PC-9 (cell line): Measurements from ENCODE around the gene PRR5L. TPM values are rescaled to one million over a fixed set of nuclear protein-coding genes. Genes with fewer than 3 reads are reported as not detected.

ENCODE experiments used
- BruUV-seq: library from RNA; stranded (reverse); fragments of 400-500 nt; replicated peaks from 2 replicates; lab custom pipeline; 2021; lab: Mats Ljungman, UMichigan
- CTCF ChIA-PET: fragments of 300-600 bp; sonication (Branson Sonifier 250); formaldehyde crosslinking; loops from one replicate; lab custom pipeline; 2022; ENCODE audit warnings: antibody characterized with exemption; lab: Charles Lee
- POLR2A ChIA-PET: fragments of 300-600 bp; sonication (Branson Sonifier 250); formaldehyde crosslinking; loops from one replicate; lab custom pipeline; 2022; ENCODE audit warnings: antibody characterized with exemption; ENCODE audit not compliant: unreplicated experiment; lab: Charles Lee
- DNase-seq, 2 experiments: peaks; one replicate each; pipeline versions ENCODE4 v3.0.0 to v3.0.0-alpha.2; 2015 to 2022; ENCODE audit warnings: mixed read lengths in 1 of 2
- H2AFZ ChIP-seq: fragments of 200-600 bp; sonication (generic); 2 replicates; pipeline ENCODE4 v1.8.1; 2017; ENCODE audit warnings: antibody characterized with exemption
- H3F3A ChIP-seq: fragments of 200-600 bp; sonication (generic); 2 replicates; pipeline ENCODE4 v1.8.1; 2017; ENCODE audit warnings: antibody characterized with exemption, mild to moderate bottlenecking, low read depth; ENCODE audit not compliant: insufficient read depth
- H3K27ac ChIP-seq: fragments of 200-600 bp; sonication (generic); 2 replicates; pipeline ENCODE4 v1.6.1; 2016; ENCODE audit warnings: mixed run types
- H3K27me3 ChIP-seq: fragments of 200-600 bp; sonication (generic); 2 replicates; pipeline ENCODE4 v1.6.1; 2016; ENCODE audit warnings: low read depth, mixed run types; ENCODE audit not compliant: insufficient read depth
- H3K36me3 ChIP-seq: fragments of 200-600 bp; sonication (generic); 2 replicates; pipeline ENCODE4 v1.6.1; 2016; ENCODE audit warnings: low read depth, mixed run types
- H3K4me1 ChIP-seq: fragments of 200-600 bp; sonication (generic); replicated peaks from 2 replicates; pipeline ENCODE4 v1.6.1; 2016; ENCODE audit warnings: mixed run types; ENCODE audit not compliant: insufficient read depth
- H3K4me2 ChIP-seq: fragments of 200-600 bp; sonication (generic); 2 replicates; pipeline ENCODE4 v1.6.1; 2017; ENCODE audit warnings: mixed run types
- H3K4me3 ChIP-seq: fragments of 200-600 bp; sonication (generic); 2 replicates; pipeline ENCODE4 v1.6.1; 2016; ENCODE audit warnings: mixed run types
- H3K79me2 ChIP-seq: fragments of 200-600 bp; sonication (generic); 2 replicates; pipeline ENCODE4 v1.6.1; 2017; ENCODE audit warnings: low read depth, mixed run types
- H3K9me2 ChIP-seq: fragments of 200-600 bp; sonication (generic); 2 replicates; pipeline ENCODE4 v1.8.1; 2017; ENCODE audit warnings: mild to moderate bottlenecking; ENCODE audit not compliant: insufficient read depth
- H3K9me3 ChIP-seq: fragments of 200-600 bp; sonication (generic); 2 replicates; pipeline ENCODE4 v1.8.1; 2016; ENCODE audit warnings: low read depth; ENCODE audit not compliant: insufficient read depth
- H4K20me1 ChIP-seq: fragments of 200-600 bp; sonication (generic); 2 replicates; pipeline ENCODE4 v1.8.1; 2017; ENCODE audit not compliant: insufficient read depth
- CTCF ChIP-seq: fragments of 200-600 bp; sonication (generic); conservative IDR thresholded peaks from 2 replicates; pipeline ENCODE4 v1.6.1; 2017; ENCODE audit warnings: mixed run types, antibody characterized with exemption, mild to moderate bottlenecking, moderate library complexity
- EZH2 ChIP-seq: fragments of 200-600 bp; sonication (generic); IDR thresholded peaks from 2 replicates; pipeline ENCODE4 v1.8.0; 2017; ENCODE audit warnings: antibody characterized with exemption, low read depth
- intact Hi-C: fragments of 100-400 bp; cut with micrococcal nuclease; formaldehyde crosslinking; loops from one replicate; pipeline ENCODE4 v1.10.0; 2022; ENCODE audit not compliant: unreplicated experiment
- total RNA-seq: library from RNA; stranded (reverse); gene quantifications from 2 replicates; pipeline ENCODE4 v1.2.3, GENCODE V29; 2021

PRR5L gene
- total RNA-seq, 1 experiment from 2014 or later: 5.1 TPM

- Histone ChIP-seq H3K4me2 (0 out of 2 replicates have a peak overlapping the region, but pooled peaks have one; percentile 48), H3F3A (peaks cover 26% of the 10 kb centered on the region; the same call in 1 of the 2 replicates), H3K27me3 (no peaks in the 10 kb centered on the region), H3K4me1 (peaks cover 57% of the 10 kb centered on the region), H3K4me3 (no peak overlapping the region), H3K9me2 (no peaks in the 10 kb centered on the region), H2AFZ (no peak overlapping the region), H3K9me3 (no peaks in the 10 kb centered on the region), H4K20me1 (no peaks in the 10 kb centered on the region), H3K27ac (no peak overlapping the region), H3K79me2 (no peaks in the 10 kb centered on the region), H3K36me3 (no peaks in the 10 kb centered on the region)
- DNase-seq: no peak
- ChIA-PET POLR2A (no interaction called here), CTCF (no interaction called here)
- TF ChIP-seq EZH2: no peak
- BruUV-seq: no TSS peak
- intact Hi-C loops: no loop called here
These were observed 158.5 kb downstream of the PRR5L start for GRCh38 chr11:36454551-36454940.

DNA sequence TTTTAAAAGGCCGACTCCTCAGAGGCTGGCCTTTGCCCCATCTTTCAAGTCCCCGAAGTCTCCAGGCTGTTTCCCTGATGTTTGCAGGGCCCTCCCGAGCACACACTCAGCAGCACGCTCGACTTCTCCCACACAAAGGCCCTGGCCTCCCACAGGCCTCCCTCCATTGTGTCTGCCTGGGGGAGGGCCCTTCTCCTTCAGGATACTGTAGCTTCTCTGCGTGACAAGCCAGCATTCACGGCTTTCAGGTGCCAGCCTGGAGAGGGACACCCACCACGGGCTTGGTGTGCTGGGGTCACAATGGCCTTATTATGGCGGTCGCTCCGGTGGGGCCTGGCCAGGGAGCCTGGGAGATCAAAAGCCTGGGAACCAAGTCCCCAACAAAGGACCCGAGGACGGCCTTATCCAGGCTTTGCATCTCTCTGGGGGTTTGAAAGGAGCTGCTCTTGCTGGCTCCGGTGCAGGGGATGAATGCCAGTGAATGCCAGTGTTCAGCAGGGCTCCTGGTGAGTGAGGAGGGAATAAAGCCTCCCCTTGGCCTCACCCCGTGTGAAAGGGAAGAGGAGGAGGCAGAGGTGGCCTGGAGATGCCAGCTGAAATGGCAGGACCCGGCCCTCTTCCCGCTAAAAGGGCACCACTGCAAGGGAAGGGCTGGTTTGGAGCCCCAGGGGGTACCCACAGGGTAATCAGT, 159.0 kb downstream of the PRR5L start:
- no peak for TF ChIP-seq EZH2
- no peak for TF ChIP-seq CTCF
- DNase-seq: peak in 1 of 2 experiments; percentile 28
- Histone ChIP-seq H4K20me1 (no peaks in the 10 kb centered on the region), H3K79me2 (no peaks in the 10 kb centered on the region), H3K4me2 (peak overlapping the region; percentile 48), H3K9me3 (no peaks in the 10 kb centered on the region), H3K9me2 (no peaks in the 10 kb centered on the region), H3K36me3 (no peaks in the 10 kb centered on the region), H3K4me3 (no peak overlapping the region), H2AFZ (peak overlapping the region; percentile 36; the same call in 1 of the 2 replicates), H3K27me3 (no peaks in the 10 kb centered on the region), H3K27ac (peak overlapping the region; percentile 59), H3K4me1 (peaks cover 53% of the 10 kb centered on the region), H3F3A (peaks cover 26% of the 10 kb centered on the region; the same call in 1 of the 2 replicates)
- ChIA-PET POLR2A (no interaction called here), CTCF (no interaction called here)
- intact Hi-C loops: no loop called here
- no TSS peak for BruUV-seq

DNA sequence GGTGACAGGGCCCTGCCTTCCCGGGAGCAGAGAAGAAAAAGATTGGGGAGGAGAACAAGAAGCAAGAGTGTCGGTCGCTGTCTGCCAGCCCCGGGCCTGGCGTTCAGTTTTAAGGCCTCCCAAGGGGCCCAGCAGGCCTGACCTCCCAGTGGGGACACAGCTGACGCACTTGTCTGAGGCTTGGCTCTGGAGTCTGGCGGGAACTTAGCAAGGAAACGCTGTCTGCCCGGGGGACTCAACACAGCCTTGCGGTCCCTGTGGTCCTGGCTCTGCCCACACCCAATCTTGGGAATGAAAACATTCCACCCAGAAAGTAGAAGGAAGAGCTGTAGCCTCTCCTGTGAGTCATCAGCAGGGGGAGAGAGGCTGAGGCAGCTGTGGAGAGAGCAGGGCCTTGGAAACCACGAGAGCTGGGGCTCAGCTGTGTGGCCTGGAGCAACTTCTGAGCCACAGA, 159.6 kb downstream of the PRR5L start:
- H3K27me3 ChIP-seq: no peaks in the 10 kb centered on the region
- no peak overlapping the region for H3K4me3 ChIP-seq
- peak overlapping the region; percentile 36; the same call in 1 of the 2 replicates for H2AFZ ChIP-seq
- no TSS peak for BruUV-seq
- H3F3A ChIP-seq: peaks cover 26% of the 10 kb centered on the region; the same call in 1 of the 2 replicates
- POLR2A ChIA-PET: interaction anchor here (0.6 kb wide), 1 partner anchor 9 kb away, joined by 3 read pairs; no protein-coding TSS in a partner anchor
- H3K9me2 ChIP-seq: no peaks in the 10 kb centered on the region
- H3K36me3 ChIP-seq: no peaks in the 10 kb centered on the region
- H3K4me2 ChIP-seq: peak overlapping the region; percentile 48
- CTCF ChIA-PET: interaction anchor here (0.5 to 0.9 kb wide), 4 partner anchors 19 to 197 kb away, joined by 3 to 5 read pairs (median 4); no protein-coding TSS in a partner anchor
- peaks cover 50% of the 10 kb centered on the region for H3K4me1 ChIP-seq
- DNase-seq: peak; percentile 88 to 93
- no peaks in the 10 kb centered on the region for H3K9me3 ChIP-seq
- H3K27ac ChIP-seq: peak overlapping the region; percentile 59
- TF ChIP-seq EZH2: no peak
- TF ChIP-seq CTCF: no peak
- no peaks in the 10 kb centered on the region for H3K79me2 ChIP-seq
- intact Hi-C loops: no loop called here
- no peaks in the 10 kb centered on the region for H4K20me1 ChIP-seq
